Neural cell (in vitro differentiated cells): Measurements from ENCODE around the gene RD3L.

ENCODE experiments used
- EP300 ChIP-seq: fragments of 450-650 bp; conservative IDR thresholded peaks from 2 replicates; pipeline ENCODE4 v1.6.1; 2014; ENCODE audit warnings: antibody characterized with exemption, mild to moderate bottlenecking, moderate library complexity; ENCODE audit not compliant: poor library complexity, severe bottlenecking
- EZH2 ChIP-seq: fragments of 200-600, 300-800 bp; shearing (Covaris generic), sonication (generic); IDR thresholded peaks from 2 replicates; pipeline ENCODE4 v1.6.1; 2014; ENCODE audit warnings: antibody characterized with exemption, low read length, borderline replicate concordance, mild to moderate bottlenecking; ENCODE audit not compliant: insufficient read depth, poor library complexity, severe bottlenecking
- RAD21 ChIP-seq: fragments of 450-650 bp; conservative IDR thresholded peaks from 2 replicates; pipeline ENCODE4 v1.6.1; 2014; ENCODE audit warnings: antibody characterized with exemption, mild to moderate bottlenecking, moderate library complexity
- TF ChIP-seq, protein P1 (sequence below): fragments of 450-650 bp; IDR thresholded peaks from 2 replicates; pipeline ENCODE4 v1.5.1; 2014; ENCODE audit warnings: antibody characterized with exemption, mild to moderate bottlenecking, moderate library complexity; ENCODE audit not compliant: poor library complexity, severe bottlenecking
- TF ChIP-seq, protein P2 (sequence below): IDR thresholded peaks from 2 replicates; pipeline ENCODE4 v1.6.1; 2012; ENCODE audit warnings: borderline replicate concordance

DNA sequence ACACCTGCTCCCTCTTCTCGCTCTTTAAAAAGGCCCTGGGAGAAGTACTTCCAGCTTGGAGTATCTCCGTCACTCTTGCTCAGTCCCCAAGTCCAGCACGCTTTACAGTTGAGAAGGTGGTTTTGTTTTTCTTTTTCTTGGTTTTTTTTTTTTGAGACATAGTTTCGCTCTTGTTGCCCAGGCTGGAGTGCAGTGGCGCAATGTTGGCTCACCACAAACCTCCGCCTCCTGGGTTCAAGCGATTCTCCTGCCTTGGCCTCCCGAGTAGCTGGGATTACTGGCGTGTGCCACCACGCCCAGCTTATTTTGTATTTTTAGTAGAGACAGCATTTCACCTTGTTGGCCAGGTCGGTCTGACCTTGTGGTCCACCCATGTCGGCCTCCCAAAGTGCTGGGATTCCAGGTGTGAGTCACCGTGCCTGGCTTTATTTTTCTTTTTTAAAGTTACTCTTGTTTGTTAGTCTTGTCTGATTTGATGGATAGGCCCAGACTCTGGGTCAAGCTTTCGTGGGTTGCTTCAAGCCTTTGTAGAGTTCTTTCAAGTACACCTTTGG, 12.2 kb downstream of the RD3L start:
- TF ChIP-seq, protein P1, sequence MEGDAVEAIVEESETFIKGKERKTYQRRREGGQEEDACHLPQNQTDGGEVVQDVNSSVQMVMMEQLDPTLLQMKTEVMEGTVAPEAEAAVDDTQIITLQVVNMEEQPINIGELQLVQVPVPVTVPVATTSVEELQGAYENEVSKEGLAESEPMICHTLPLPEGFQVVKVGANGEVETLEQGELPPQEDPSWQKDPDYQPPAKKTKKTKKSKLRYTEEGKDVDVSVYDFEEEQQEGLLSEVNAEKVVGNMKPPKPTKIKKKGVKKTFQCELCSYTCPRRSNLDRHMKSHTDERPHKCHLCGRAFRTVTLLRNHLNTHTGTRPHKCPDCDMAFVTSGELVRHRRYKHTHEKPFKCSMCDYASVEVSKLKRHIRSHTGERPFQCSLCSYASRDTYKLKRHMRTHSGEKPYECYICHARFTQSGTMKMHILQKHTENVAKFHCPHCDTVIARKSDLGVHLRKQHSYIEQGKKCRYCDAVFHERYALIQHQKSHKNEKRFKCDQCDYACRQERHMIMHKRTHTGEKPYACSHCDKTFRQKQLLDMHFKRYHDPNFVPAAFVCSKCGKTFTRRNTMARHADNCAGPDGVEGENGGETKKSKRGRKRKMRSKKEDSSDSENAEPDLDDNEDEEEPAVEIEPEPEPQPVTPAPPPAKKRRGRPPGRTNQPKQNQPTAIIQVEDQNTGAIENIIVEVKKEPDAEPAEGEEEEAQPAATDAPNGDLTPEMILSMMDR: no peak
- TF ChIP-seq EZH2 (no peak), RAD21 (no peak), EP300 (no peak)
- TF ChIP-seq, protein P2, sequence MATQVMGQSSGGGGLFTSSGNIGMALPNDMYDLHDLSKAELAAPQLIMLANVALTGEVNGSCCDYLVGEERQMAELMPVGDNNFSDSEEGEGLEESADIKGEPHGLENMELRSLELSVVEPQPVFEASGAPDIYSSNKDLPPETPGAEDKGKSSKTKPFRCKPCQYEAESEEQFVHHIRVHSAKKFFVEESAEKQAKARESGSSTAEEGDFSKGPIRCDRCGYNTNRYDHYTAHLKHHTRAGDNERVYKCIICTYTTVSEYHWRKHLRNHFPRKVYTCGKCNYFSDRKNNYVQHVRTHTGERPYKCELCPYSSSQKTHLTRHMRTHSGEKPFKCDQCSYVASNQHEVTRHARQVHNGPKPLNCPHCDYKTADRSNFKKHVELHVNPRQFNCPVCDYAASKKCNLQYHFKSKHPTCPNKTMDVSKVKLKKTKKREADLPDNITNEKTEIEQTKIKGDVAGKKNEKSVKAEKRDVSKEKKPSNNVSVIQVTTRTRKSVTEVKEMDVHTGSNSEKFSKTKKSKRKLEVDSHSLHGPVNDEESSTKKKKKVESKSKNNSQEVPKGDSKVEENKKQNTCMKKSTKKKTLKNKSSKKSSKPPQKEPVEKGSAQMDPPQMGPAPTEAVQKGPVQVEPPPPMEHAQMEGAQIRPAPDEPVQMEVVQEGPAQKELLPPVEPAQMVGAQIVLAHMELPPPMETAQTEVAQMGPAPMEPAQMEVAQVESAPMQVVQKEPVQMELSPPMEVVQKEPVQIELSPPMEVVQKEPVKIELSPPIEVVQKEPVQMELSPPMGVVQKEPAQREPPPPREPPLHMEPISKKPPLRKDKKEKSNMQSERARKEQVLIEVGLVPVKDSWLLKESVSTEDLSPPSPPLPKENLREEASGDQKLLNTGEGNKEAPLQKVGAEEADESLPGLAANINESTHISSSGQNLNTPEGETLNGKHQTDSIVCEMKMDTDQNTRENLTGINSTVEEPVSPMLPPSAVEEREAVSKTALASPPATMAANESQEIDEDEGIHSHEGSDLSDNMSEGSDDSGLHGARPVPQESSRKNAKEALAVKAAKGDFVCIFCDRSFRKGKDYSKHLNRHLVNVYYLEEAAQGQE: no peak
